Panc1 (cell line): ENCODE measurements around the gene ATOSA. TPM values are rescaled to one million over a fixed set of nuclear protein-coding genes. Genes with fewer than 3 reads are reported as not detected.

Source experiments
- ATAC-seq: fragments of 200-7000 bp; cut with Tn5 transposase; 2 replicates; pipeline ENCODE4 v1.9.1; 2020; ENCODE audit warnings: mild to moderate bottlenecking, moderate library complexity
- BruUV-seq: library from RNA; stranded (reverse); fragments of 400-500 nt; replicated peaks from 2 replicates; lab custom pipeline; 2021; lab: Mats Ljungman, UMichigan
- CTCF ChIA-PET: fragments of 300-600 bp; sonication (Branson Sonifier 250); formaldehyde crosslinking; loops from one replicate; lab custom pipeline; 2022; ENCODE audit warnings: antibody characterized with exemption; lab: Charles Lee
- POLR2A ChIA-PET: fragments of 300-600 bp; sonication (Branson Sonifier 250); formaldehyde crosslinking; loops from one replicate; lab custom pipeline; 2022; ENCODE audit warnings: antibody characterized with exemption; lab: Charles Lee
- DNase-seq: peaks from one replicate; pipeline ENCODE4 v3.0.0-alpha.2; 2010; ENCODE audit warnings: low read depth, low spot score
- H3K27ac ChIP-seq: 2 replicates; pipeline ENCODE4 v1.5.1; 2011; ENCODE audit warnings: mild to moderate bottlenecking, low read length, inconsistent platforms
- H3K27me3 ChIP-seq: fragments of 200-500 bp; sonication (Bioruptor generic); 2 replicates; pipeline ENCODE4 v1.6.0; 2014; ENCODE audit warnings: low read length, inconsistent platforms; ENCODE audit not compliant: control insufficient read depth, insufficient read depth
- H3K36me3 ChIP-seq: fragments of 200-500 bp; sonication (Bioruptor generic); 2 replicates; pipeline ENCODE4 v1.5.1; 2014; ENCODE audit warnings: inconsistent platforms, mild to moderate bottlenecking, low read length, moderate library complexity; ENCODE audit not compliant: control insufficient read depth, insufficient read depth
- H3K4me1 ChIP-seq: 2 replicates; pipeline ENCODE4 v1.5.1; 2011; ENCODE audit warnings: inconsistent platforms, mild to moderate bottlenecking, low read length, moderate library complexity; ENCODE audit not compliant: control insufficient read depth, insufficient read depth
- H3K4me3 ChIP-seq, 2 experiments: 2 replicates each; pipeline ENCODE4 v1.5.1; 2011 to 2012; ENCODE audit warnings: low read depth in 2 of 2, low read length in 2 of 2, mild to moderate bottlenecking in 2 of 2, inconsistent platforms in 1 of 2, moderate library complexity in 1 of 2
- H3K9me3 ChIP-seq: fragments of 200-500 bp; sonication (Bioruptor generic); 2 replicates; pipeline ENCODE4 v1.5.1; 2014; ENCODE audit warnings: low read depth, mild to moderate bottlenecking, inconsistent platforms, low read length, moderate library complexity; ENCODE audit not compliant: control insufficient read depth, insufficient read depth
- POLR2AphosphoS5 ChIP-seq: IDR thresholded peaks from 2 replicates; pipeline ENCODE4 v1.6.1; 2012; ENCODE audit warnings: mild to moderate bottlenecking, low read depth, low read length, moderate library complexity
- SIN3A ChIP-seq: IDR thresholded peaks from 2 replicates; pipeline ENCODE4 v1.6.1; 2012; ENCODE audit warnings: low read depth, mild to moderate bottlenecking, low read length, moderate library complexity, borderline replicate concordance; ENCODE audit not compliant: insufficient read depth
- TCF7L2 ChIP-seq: IDR thresholded peaks from 2 replicates; pipeline ENCODE4 v1.6.1; 2011; ENCODE audit warnings: mild to moderate bottlenecking, low read depth, low read length, inconsistent platforms
- in situ Hi-C: cut with HindIII; loops from 2 replicates; pipeline ENCODE4 v1.10.0; 2016; ENCODE audit warnings: low sequenced_read_pairs, low pct_unique_long_range_greater_than_20kb
- intact Hi-C: fragments of 100-400 bp; cut with micrococcal nuclease; formaldehyde crosslinking; loops from one replicate; pipeline ENCODE4 v1.10.0; 2022; ENCODE audit not compliant: unreplicated experiment
- total RNA-seq: library from RNA; stranded (reverse); gene quantifications from one replicate; pipeline ENCODE4 v1.2.1, GENCODE V29; 2021; ENCODE audit not compliant: unreplicated experiment
- TF ChIP-seq, protein P1 (sequence below): fragments of 450-650 bp; IDR thresholded peaks from 2 replicates; pipeline ENCODE4 v1.5.1; 2017; ENCODE audit warnings: mild to moderate bottlenecking
- TF ChIP-seq, protein P2 (sequence below), 2 experiments: IDR thresholded peaks; 2 replicates each; pipeline ENCODE4 v1.6.1; 2011 to 2012; ENCODE audit warnings: low read depth in 2 of 2, control low read depth in 1 of 2, low read length in 1 of 2, mild to moderate bottlenecking in 1 of 2, moderate library complexity in 1 of 2; ENCODE audit not compliant: insufficient read depth in 1 of 2

ATOSA gene
- total RNA-seq, 1 experiment from 2014 or later: 18.5 TPM

DNA sequence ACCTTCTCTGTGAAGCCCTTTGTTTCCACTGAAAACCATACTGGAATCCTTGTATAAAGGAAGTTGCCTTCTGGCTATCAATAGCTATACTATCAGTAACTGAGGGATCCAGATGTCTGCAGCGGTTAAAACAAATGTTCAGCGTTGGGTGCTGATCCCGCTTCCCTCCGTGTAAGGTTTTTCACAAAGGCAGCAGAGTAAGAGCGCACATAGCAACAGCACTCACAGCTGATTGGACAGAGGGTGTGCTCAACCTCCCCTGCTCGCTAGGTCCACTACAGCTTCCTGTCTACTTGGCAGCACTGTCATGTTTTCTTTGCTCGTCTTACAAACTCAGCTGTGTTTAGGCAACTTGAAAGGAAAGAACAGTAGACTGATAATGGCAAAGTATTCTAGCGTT lies 27.3 kb downstream of the ATOSA start:
- peak; percentile 85 for DNase-seq
- TF ChIP-seq SIN3A: no peak
- peak; percentile 55 for TF ChIP-seq POLR2AphosphoS5
- TF ChIP-seq TCF7L2: peak; percentile 44; the same call in 1 of the 2 replicates
- TF ChIP-seq, protein P1, sequence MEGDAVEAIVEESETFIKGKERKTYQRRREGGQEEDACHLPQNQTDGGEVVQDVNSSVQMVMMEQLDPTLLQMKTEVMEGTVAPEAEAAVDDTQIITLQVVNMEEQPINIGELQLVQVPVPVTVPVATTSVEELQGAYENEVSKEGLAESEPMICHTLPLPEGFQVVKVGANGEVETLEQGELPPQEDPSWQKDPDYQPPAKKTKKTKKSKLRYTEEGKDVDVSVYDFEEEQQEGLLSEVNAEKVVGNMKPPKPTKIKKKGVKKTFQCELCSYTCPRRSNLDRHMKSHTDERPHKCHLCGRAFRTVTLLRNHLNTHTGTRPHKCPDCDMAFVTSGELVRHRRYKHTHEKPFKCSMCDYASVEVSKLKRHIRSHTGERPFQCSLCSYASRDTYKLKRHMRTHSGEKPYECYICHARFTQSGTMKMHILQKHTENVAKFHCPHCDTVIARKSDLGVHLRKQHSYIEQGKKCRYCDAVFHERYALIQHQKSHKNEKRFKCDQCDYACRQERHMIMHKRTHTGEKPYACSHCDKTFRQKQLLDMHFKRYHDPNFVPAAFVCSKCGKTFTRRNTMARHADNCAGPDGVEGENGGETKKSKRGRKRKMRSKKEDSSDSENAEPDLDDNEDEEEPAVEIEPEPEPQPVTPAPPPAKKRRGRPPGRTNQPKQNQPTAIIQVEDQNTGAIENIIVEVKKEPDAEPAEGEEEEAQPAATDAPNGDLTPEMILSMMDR: no peak
- TF ChIP-seq, protein P2, sequence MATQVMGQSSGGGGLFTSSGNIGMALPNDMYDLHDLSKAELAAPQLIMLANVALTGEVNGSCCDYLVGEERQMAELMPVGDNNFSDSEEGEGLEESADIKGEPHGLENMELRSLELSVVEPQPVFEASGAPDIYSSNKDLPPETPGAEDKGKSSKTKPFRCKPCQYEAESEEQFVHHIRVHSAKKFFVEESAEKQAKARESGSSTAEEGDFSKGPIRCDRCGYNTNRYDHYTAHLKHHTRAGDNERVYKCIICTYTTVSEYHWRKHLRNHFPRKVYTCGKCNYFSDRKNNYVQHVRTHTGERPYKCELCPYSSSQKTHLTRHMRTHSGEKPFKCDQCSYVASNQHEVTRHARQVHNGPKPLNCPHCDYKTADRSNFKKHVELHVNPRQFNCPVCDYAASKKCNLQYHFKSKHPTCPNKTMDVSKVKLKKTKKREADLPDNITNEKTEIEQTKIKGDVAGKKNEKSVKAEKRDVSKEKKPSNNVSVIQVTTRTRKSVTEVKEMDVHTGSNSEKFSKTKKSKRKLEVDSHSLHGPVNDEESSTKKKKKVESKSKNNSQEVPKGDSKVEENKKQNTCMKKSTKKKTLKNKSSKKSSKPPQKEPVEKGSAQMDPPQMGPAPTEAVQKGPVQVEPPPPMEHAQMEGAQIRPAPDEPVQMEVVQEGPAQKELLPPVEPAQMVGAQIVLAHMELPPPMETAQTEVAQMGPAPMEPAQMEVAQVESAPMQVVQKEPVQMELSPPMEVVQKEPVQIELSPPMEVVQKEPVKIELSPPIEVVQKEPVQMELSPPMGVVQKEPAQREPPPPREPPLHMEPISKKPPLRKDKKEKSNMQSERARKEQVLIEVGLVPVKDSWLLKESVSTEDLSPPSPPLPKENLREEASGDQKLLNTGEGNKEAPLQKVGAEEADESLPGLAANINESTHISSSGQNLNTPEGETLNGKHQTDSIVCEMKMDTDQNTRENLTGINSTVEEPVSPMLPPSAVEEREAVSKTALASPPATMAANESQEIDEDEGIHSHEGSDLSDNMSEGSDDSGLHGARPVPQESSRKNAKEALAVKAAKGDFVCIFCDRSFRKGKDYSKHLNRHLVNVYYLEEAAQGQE (IDR thresholded peaks at IDR 0.05; ENCODE audit: insufficient read depth in 1 of 2, low read depth in 2 of 2, low read length in 1 of 2): no peak
- ATAC-seq: peak; percentile 98
- BruUV-seq: no TSS peak
- POLR2A ChIA-PET: interaction anchor here (0.5 to 0.8 kb wide), 2 partner anchors 17 to 21 kb away, joined by 3 read pairs; no protein-coding TSS in a partner anchor
- Histone ChIP-seq H3K4me1 (peaks cover 49% of the 10 kb centered on the region), H3K4me3 (peak overlapping the region; percentile 36 to 61), H3K27me3 (no peaks in the 10 kb centered on the region), H3K27ac (peak overlapping the region; percentile 93), H3K36me3 (no peaks in the 10 kb centered on the region; the same call in 1 of the 2 replicates), H3K9me3 (no peaks in the 10 kb centered on the region)
- in situ Hi-C loops (no loop called here), intact Hi-C loops (no loop called here)
- CTCF ChIA-PET: interaction anchor here (0.6 kb wide), 1 partner anchor 541 kb away, joined by 4 read pairs; no protein-coding TSS in a partner anchor

DNA sequence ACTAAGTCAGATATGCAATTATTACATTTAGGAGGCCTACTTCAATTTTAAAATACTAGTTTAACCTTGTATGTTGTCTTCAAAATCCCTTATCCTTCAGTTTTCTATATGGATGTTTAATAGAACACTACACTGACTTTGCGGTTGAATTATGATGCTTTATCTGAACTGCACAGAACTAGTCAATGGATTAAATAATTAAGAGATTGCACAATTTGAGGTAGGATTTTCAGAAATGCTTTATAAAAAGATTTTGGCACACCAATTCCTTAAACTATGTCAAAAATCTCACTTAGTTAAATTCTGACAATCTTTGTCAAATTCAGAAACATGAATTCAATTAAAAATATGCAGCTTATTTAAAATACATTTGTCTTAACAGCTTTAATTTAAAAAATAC lies 28.1 kb downstream of the ATOSA start:
- ATAC-seq (no peak), DNase-seq (no peak)
- no peaks in the 10 kb centered on the region for H3K27me3 ChIP-seq
- H3K9me3 ChIP-seq: no peaks in the 10 kb centered on the region
- TF ChIP-seq POLR2AphosphoS5: no peak
- no peak for TF ChIP-seq SIN3A
- TF ChIP-seq TCF7L2: no peak
- TF ChIP-seq, protein P2 (IDR thresholded peaks at IDR 0.05; ENCODE audit: insufficient read depth in 1 of 2, low read depth in 2 of 2, low read length in 1 of 2): no peak
- TF ChIP-seq, protein P1: no peak
- peaks cover 49% of the 10 kb centered on the region for H3K4me1 ChIP-seq
- no peaks in the 10 kb centered on the region; the same call in 1 of the 2 replicates for H3K36me3 ChIP-seq
- ChIA-PET CTCF (no interaction called here), POLR2A (interaction anchor here (0.8 to 1.1 kb wide), 2 partner anchors 9 to 22 kb away, joined by 3 read pairs; no protein-coding TSS in a partner anchor)
- in situ Hi-C loops: no loop called here
- intact Hi-C loops: no loop called here
- peak overlapping the region in 1 of 2 experiments; percentile 36; a peak in 2 of 4 replicates for H3K4me3 ChIP-seq
- H3K27ac ChIP-seq: peak overlapping the region; percentile 93
- BruUV-seq: no TSS peak
